Type B pancreatic cell (in vitro differentiated cells): ENCODE results near the gene LDLRAD4. TPM values are rescaled to one million over a fixed set of nuclear protein-coding genes. Genes with fewer than 3 reads are reported as not detected.

Source experiments
- DNase-seq: peaks from one replicate; pipeline ENCODE4 v3.0.0; 2021; ENCODE audit warnings: mixed read lengths; ENCODE audit not compliant: unreplicated experiment; ENCODE audit errors: extremely low spot score
- H3K27ac Mint-ChIP-seq: 2 replicates; pipeline ENCODE4 v1.8.0; 2021; ENCODE audit warnings: mild to moderate bottlenecking, mixed read lengths
- H3K27me3 Mint-ChIP-seq: 2 replicates; pipeline ENCODE4 v1.8.0; 2021; ENCODE audit warnings: mixed read lengths
- H3K36me3 Mint-ChIP-seq: 2 replicates; pipeline ENCODE4 v1.8.0; 2021; ENCODE audit warnings: mixed read lengths
- H3K4me1 Mint-ChIP-seq: one replicate; pipeline ENCODE4 v1.8.0; 2021; ENCODE audit warnings: mixed read lengths; ENCODE audit not compliant: unreplicated experiment
- H3K4me3 Mint-ChIP-seq: 2 replicates; pipeline ENCODE4 v1.8.0; 2021; ENCODE audit warnings: mild to moderate bottlenecking, mixed read lengths
- H3K9me3 Mint-ChIP-seq: 2 replicates; pipeline ENCODE4 v1.8.0; 2021; ENCODE audit warnings: mixed read lengths
- CTCF ChIP-seq: fragments of 200-600 bp; sonication (generic); conservative IDR thresholded peaks from 2 replicates; pipeline ENCODE4 v1.5.0; 2021; ENCODE audit warnings: antibody characterized with exemption, mild to moderate bottlenecking
- total RNA-seq: library from RNA; stranded (reverse); gene quantifications from 2 replicates; pipeline ENCODE4 v1.2.1, GENCODE V29; 2021; ENCODE audit warnings: low replicate concordance

LDLRAD4 gene
- total RNA-seq, 1 donor from 2014 or later, result 2.4 TPM

GRCh38 chr18:13178197-13178596 is 40.4 kb upstream of the LDLRAD4 start:
- H3K27ac Mint-ChIP-seq, result no peak overlapping the region
- H3K4me3 Mint-ChIP-seq, result no peak overlapping the region
- TF ChIP-seq CTCF, result no peak
- no peaks in the 10 kb centered on the region for H3K4me1 Mint-ChIP-seq
- DNase-seq, result no peak
- H3K27me3 Mint-ChIP-seq, result peaks cover 3% of the 10 kb centered on the region
- H3K9me3 Mint-ChIP-seq, result no peaks in the 10 kb centered on the region
- no peaks in the 10 kb centered on the region for H3K36me3 Mint-ChIP-seq

GRCh38 chr18:13178976-13179375 is 39.6 kb upstream of the LDLRAD4 start:
- no peak for TF ChIP-seq CTCF
- Mint-ChIP-seq H3K9me3 (no peaks in the 10 kb centered on the region), H3K4me3 (no peak overlapping the region), H3K4me1 (no peaks in the 10 kb centered on the region), H3K27ac (no peak overlapping the region), H3K36me3 (no peaks in the 10 kb centered on the region), H3K27me3 (peaks cover 3% of the 10 kb centered on the region)
- no peak for DNase-seq

GRCh38 chr18:13179566-13180113 is 38.9 kb upstream of the LDLRAD4 start:
- Mint-ChIP-seq H3K4me1 (no peaks in the 10 kb centered on the region), H3K36me3 (no peaks in the 10 kb centered on the region), H3K27ac (no peak overlapping the region), H3K4me3 (no peak overlapping the region), H3K9me3 (no peaks in the 10 kb centered on the region), H3K27me3 (peaks cover 3% of the 10 kb centered on the region)
- no peak for TF ChIP-seq CTCF
- no peak for DNase-seq

GRCh38 chr18:13180614-13181375 is 37.8 kb upstream of the LDLRAD4 start:
- H3K27ac Mint-ChIP-seq, result no peak overlapping the region
- no peak for TF ChIP-seq CTCF
- H3K9me3 Mint-ChIP-seq, result no peaks in the 10 kb centered on the region

GRCh38 chr18:13181765-13182164 is 36.8 kb upstream of the LDLRAD4 start:
- H3K36me3 Mint-ChIP-seq, result no peaks in the 10 kb centered on the region
- DNase-seq, result no peak
- H3K4me3 Mint-ChIP-seq, result no peak overlapping the region

More at GRCh38 chr18:13180614-13181375, 37.8 kb upstream of the LDLRAD4 start:
- Mint-ChIP-seq H3K4me3 (no peak overlapping the region), H3K36me3 (no peaks in the 10 kb centered on the region), H3K4me1 (no peaks in the 10 kb centered on the region), H3K27me3 (peaks cover 3% of the 10 kb centered on the region)
- no peak for DNase-seq

More at GRCh38 chr18:13181765-13182164, 36.8 kb upstream of the LDLRAD4 start:
- Mint-ChIP-seq H3K4me1 (no peaks in the 10 kb centered on the region), H3K27me3 (peaks cover 3% of the 10 kb centered on the region), H3K27ac (no peak overlapping the region), H3K9me3 (no peaks in the 10 kb centered on the region)
- TF ChIP-seq CTCF, result no peak
